Loucy (cell line): ENCODE data around the gene NKAIN4.

Source experiments
- H2AFZ ChIP-seq: fragments of 200-600 bp; sonication (generic); 2 replicates; pipeline ENCODE4 v1.6.0; 2016; ENCODE audit warnings: antibody characterized with exemption, mild to moderate bottlenecking, low read length, moderate library complexity
- H3F3A ChIP-seq: fragments of 200-600 bp; 2 replicates; pipeline ENCODE4 v1.6.0; 2016; ENCODE audit warnings: antibody characterized with exemption, low read depth, mild to moderate bottlenecking
- H3K27me3 ChIP-seq: fragments of 200-600 bp; sonication (generic); 2 replicates; pipeline ENCODE4 v1.6.1; 2014; ENCODE audit warnings: low read length, mild to moderate bottlenecking; ENCODE audit not compliant: insufficient read depth, poor library complexity, severe bottlenecking
- H3K36me3 ChIP-seq: fragments of 200-600 bp; sonication (generic); 2 replicates; pipeline ENCODE4 v1.6.1; 2016; ENCODE audit warnings: low read length; ENCODE audit not compliant: insufficient read depth
- H3K4me1 ChIP-seq: fragments of 200-600 bp; sonication (generic); 2 replicates; pipeline ENCODE4 v1.5.1; 2014; ENCODE audit warnings: low read length, mild to moderate bottlenecking; ENCODE audit not compliant: insufficient read depth, poor library complexity, severe bottlenecking
- H3K4me2 ChIP-seq: fragments of 200-600 bp; sonication (generic); 2 replicates; pipeline ENCODE4 v1.6.0; 2014; ENCODE audit warnings: antibody characterized with exemption, low read length, low read depth, mild to moderate bottlenecking; ENCODE audit not compliant: poor library complexity, severe bottlenecking
- H3K4me3 ChIP-seq: fragments of 200-600 bp; sonication (generic); 2 replicates; pipeline ENCODE4 v1.5.1; 2014; ENCODE audit warnings: low read length, mild to moderate bottlenecking, mixed read lengths; ENCODE audit not compliant: poor library complexity, severe bottlenecking
- H3K79me2 ChIP-seq: fragments of 200-600 bp; sonication (generic); 2 replicates; pipeline ENCODE4 v1.6.1; 2014; ENCODE audit warnings: low read length; ENCODE audit not compliant: insufficient read depth
- H3K9ac ChIP-seq: fragments of 200-600 bp; sonication (generic); 2 replicates; pipeline ENCODE4 v1.6.0; 2014; ENCODE audit warnings: mild to moderate bottlenecking, low read depth, low read length, moderate library complexity; ENCODE audit not compliant: poor library complexity, severe bottlenecking
- H3K9me2 ChIP-seq: fragments of 200-600 bp; sonication (generic); replicated peaks from 2 replicates; pipeline ENCODE4 v1.6.1; 2016; ENCODE audit warnings: low read depth, low read length, mixed read lengths
- H3K9me3 ChIP-seq: fragments of 200-600 bp; sonication (generic); 2 replicates; pipeline ENCODE4 v1.6.1; 2014; ENCODE audit warnings: mild to moderate bottlenecking, antibody characterized with exemption, low read length, low read depth; ENCODE audit not compliant: insufficient read depth
- H4K20me1 ChIP-seq: fragments of 200-600 bp; sonication (generic); 2 replicates; pipeline ENCODE4 v1.6.0; 2014; ENCODE audit warnings: antibody characterized with exemption, low read length, mild to moderate bottlenecking; ENCODE audit not compliant: insufficient read depth, poor library complexity, severe bottlenecking
- CTCF ChIP-seq: fragments of 200-600 bp; sonication (generic); conservative IDR thresholded peaks from 2 replicates; pipeline ENCODE4 v1.5.1; 2014; ENCODE audit warnings: mild to moderate bottlenecking, antibody characterized with exemption, low read length
- EZH2phosphoT487 ChIP-seq: fragments of 200-600 bp; IDR thresholded peaks from 2 replicates; pipeline ENCODE4 v1.6.1; 2018; ENCODE audit warnings: antibody characterized with exemption, mild to moderate bottlenecking, moderate library complexity, borderline replicate concordance

NKAIN4 gene

GRCh38 chr20:63280371-63280770 is 26.1 kb upstream of the NKAIN4 start:
- H3K79me2 ChIP-seq, result peaks cover 23% of the 10 kb centered on the region; the same call in 1 of the 2 replicates
- peaks cover 2% of the 10 kb centered on the region for H4K20me1 ChIP-seq
- H3F3A ChIP-seq, result no peaks in the 10 kb centered on the region
- H3K27me3 ChIP-seq, result no peaks in the 10 kb centered on the region
- H3K9me3 ChIP-seq, result no peaks in the 10 kb centered on the region
- peaks cover 11% of the 10 kb centered on the region for H3K4me1 ChIP-seq
- no peak overlapping the region for H3K4me3 ChIP-seq
- no peaks in the 10 kb centered on the region for H3K9me2 ChIP-seq
- no peak overlapping the region for H3K9ac ChIP-seq
- H3K4me2 ChIP-seq, result no peak overlapping the region
- H2AFZ ChIP-seq, result no peak overlapping the region
- no peak for TF ChIP-seq CTCF
- TF ChIP-seq EZH2phosphoT487, result no peak
- peaks cover 45% of the 10 kb centered on the region; the same call in 1 of the 2 replicates for H3K36me3 ChIP-seq

GRCh38 chr20:63279931-63280330 is 25.7 kb upstream of the NKAIN4 start:
- H3K4me2 ChIP-seq, result no peak overlapping the region
- no peak for TF ChIP-seq EZH2phosphoT487
- TF ChIP-seq CTCF, result no peak
- peaks cover 45% of the 10 kb centered on the region; the same call in 1 of the 2 replicates for H3K36me3 ChIP-seq

GRCh38 chr20:63278661-63279060 is 24.4 kb upstream of the NKAIN4 start:
- Histone ChIP-seq H3K4me1 (peaks cover 18% of the 10 kb centered on the region), H3K9me2 (no peaks in the 10 kb centered on the region), H3F3A (no peaks in the 10 kb centered on the region), H3K79me2 (peaks cover 38% of the 10 kb centered on the region), H2AFZ (no peak overlapping the region), H3K9me3 (no peaks in the 10 kb centered on the region), H3K36me3 (peaks cover 45% of the 10 kb centered on the region; the same call in 1 of the 2 replicates), H3K4me3 (no peak overlapping the region), H3K9ac (no peak overlapping the region), H4K20me1 (peaks cover 15% of the 10 kb centered on the region), H3K27me3 (no peaks in the 10 kb centered on the region), H3K4me2 (no peak overlapping the region)
- TF ChIP-seq CTCF (no peak; the same call in 1 of the 2 replicates), EZH2phosphoT487 (no peak)

More at GRCh38 chr20:63279931-63280330, 25.7 kb upstream of the NKAIN4 start:
- Histone ChIP-seq H3F3A (no peaks in the 10 kb centered on the region), H2AFZ (no peak overlapping the region), H3K79me2 (peaks cover 25% of the 10 kb centered on the region; the same call in 1 of the 2 replicates), H3K4me1 (peaks cover 14% of the 10 kb centered on the region), H4K20me1 (peaks cover 4% of the 10 kb centered on the region), H3K9me2 (no peaks in the 10 kb centered on the region), H3K4me3 (no peak overlapping the region), H3K9me3 (no peaks in the 10 kb centered on the region), H3K9ac (no peak overlapping the region), H3K27me3 (no peaks in the 10 kb centered on the region)
